Mucosa of stomach (tissue), 1 donor: ENCODE results near the gene CRTAC1.

Experiments
- H3K27me3 ChIP-seq: one replicate; pipeline ENCODE4 v1.7.0; 2013; ENCODE audit warnings: mild to moderate bottlenecking, low read length; ENCODE audit not compliant: control insufficient read depth, insufficient read depth
- H3K36me3 ChIP-seq: one replicate; pipeline ENCODE4 v1.7.0; 2013; ENCODE audit warnings: low read length; ENCODE audit not compliant: control insufficient read depth, insufficient read depth
- H3K4me1 ChIP-seq: one replicate; pipeline ENCODE4 v1.7.0; 2013; ENCODE audit warnings: mild to moderate bottlenecking, low read length; ENCODE audit not compliant: control insufficient read depth, insufficient read depth
- H3K4me3 ChIP-seq: one replicate; pipeline ENCODE4 v1.7.0; 2013; ENCODE audit warnings: low read length
- H3K9ac ChIP-seq: one replicate; pipeline ENCODE4 v1.7.0; 2013; ENCODE audit warnings: mild to moderate bottlenecking, low read length, moderate library complexity
- H3K9me3 ChIP-seq: one replicate; pipeline ENCODE4 v1.7.0; 2013; ENCODE audit warnings: mild to moderate bottlenecking, low read length, moderate library complexity; ENCODE audit not compliant: control insufficient read depth
- donor health status: Pancreatic carcinoma.

CRTAC1 gene

DNA sequence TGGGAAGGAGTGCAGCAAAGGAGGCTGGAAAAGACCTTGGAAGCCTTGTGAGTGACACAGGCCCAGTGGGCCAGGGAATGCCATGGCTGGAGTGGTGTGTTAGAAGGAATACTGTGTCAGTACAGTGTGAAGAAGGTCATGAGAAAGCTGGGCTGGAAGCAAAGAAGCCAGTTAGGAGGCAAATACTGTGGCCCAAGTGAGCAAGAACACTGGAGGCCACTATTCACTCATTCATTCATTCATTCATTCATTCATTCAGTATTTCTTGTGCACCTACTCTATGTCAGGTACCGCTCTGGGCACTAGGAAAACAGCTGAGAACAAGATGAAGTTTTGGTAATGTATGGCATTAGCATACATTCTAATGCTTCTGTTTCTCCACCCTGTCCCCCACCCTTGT, 9.6 kb downstream of the CRTAC1 start:
- H3K9me3 ChIP-seq, result no peaks in the 10 kb centered on the region
- H3K4me3 ChIP-seq, result no peak overlapping the region
- peaks cover 34% of the 10 kb centered on the region for H3K27me3 ChIP-seq
- H3K4me1 ChIP-seq, result no peaks in the 10 kb centered on the region
- no peaks in the 10 kb centered on the region for H3K36me3 ChIP-seq
- H3K9ac ChIP-seq, result no peak overlapping the region

DNA sequence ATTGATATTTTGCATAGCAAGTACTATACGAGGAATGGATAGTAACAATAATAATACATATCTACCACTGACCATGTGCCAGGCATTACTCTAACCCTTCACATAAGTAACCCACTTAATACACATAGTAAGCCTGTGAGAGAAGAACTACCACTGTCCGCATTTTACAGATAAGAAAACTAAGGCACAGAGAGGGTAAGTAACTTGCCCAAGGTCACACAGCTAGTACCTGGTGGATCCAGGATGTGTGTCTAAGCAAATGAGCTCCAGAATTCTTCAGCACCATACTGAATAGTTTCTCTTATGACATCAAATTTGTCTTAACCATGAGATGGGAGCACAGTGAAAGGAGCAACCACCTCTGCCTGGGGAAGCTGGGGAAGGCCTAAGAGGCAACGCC, 10.2 kb downstream of the CRTAC1 start:
- Histone ChIP-seq H3K36me3 (no peaks in the 10 kb centered on the region), H3K27me3 (peaks cover 33% of the 10 kb centered on the region), H3K9me3 (no peaks in the 10 kb centered on the region), H3K4me1 (no peaks in the 10 kb centered on the region), H3K9ac (no peak overlapping the region), H3K4me3 (no peak overlapping the region)

DNA sequence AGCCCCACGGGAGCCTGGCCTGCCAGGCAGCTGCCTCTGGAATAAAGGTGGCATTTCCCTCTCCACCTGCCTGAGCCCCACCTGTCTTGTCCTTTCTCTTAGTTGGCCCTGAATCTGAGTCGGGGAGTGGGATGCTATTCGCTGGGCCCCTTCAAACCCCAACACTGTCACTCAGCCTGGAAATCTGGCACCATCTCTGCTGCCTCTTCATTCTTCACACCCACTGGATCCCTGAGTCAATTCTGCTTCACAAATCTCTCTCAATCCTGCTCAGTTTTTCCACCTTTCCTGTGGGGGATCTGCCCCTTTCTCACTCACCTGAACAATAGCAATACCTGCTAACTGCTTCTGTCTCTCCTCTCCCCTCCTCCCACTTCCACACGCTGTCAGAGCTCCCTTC, 10.6 kb downstream of the CRTAC1 start:
- H3K4me1 ChIP-seq, result no peaks in the 10 kb centered on the region
- no peaks in the 10 kb centered on the region for H3K9me3 ChIP-seq
- H3K4me3 ChIP-seq, result no peak overlapping the region
- H3K27me3 ChIP-seq, result peaks cover 33% of the 10 kb centered on the region
- H3K36me3 ChIP-seq, result no peaks in the 10 kb centered on the region
- no peak overlapping the region for H3K9ac ChIP-seq

DNA sequence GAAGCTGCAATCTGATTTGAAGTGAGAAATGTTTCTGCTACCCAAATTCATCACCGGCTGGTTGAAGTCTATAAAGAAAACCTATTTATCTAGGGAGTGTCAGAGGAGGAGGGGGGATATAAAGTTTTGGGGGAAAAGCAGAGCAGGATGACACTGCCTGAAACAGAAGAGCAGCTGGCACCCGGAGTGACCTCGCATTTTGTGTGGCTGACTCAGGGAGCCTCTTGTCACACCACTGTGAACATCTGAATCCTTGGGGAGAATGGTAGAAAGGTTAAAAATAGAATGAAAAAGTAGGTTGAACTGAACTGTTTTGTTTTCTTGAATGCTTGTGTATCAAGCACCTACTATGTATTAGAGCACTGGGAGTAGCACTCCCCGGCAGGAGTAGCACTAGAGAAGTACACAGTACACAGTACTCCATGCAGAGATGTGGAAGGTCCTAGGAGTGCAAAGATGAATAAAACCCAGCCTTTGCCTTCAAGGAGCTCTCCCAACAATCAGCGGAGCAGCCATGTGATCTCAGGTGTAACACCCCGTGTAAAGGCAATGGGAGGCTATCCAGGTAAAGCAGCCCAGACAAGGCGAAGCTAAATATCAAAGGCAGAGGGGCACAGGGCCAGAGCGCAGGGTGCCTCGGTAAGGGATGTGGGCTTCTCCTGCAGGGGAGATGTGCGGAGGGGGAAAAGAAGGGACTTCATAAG, 13.5 kb downstream of the CRTAC1 start:
- no peak overlapping the region for H3K9ac ChIP-seq

DNA sequence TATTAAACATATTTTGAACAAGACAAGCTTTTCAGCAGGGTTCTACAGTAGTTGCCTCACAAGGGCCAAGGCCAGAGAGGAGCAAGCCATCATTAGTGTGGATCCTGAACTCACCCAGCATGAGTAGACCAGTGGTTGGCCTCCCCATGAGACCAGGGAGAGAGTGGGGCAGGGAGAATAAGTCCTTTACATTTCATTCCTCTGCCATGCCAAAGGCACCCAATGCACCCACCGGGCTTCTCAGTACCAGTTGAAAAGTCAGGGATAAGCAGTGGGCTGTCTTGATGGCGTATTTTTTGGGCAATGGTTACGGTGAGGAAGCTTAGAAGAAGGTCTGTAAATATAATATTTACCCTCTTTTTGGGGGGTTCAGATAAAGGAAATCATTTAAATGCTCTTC, 16.6 kb downstream of the CRTAC1 start:
- H3K27me3 ChIP-seq, result peaks cover 14% of the 10 kb centered on the region
- H3K9ac ChIP-seq, result no peak overlapping the region

More for the DNA sequence above, 13.5 kb downstream of the CRTAC1 start:
- no peaks in the 10 kb centered on the region for H3K36me3 ChIP-seq
- H3K9me3 ChIP-seq, result no peaks in the 10 kb centered on the region
- H3K4me3 ChIP-seq, result no peak overlapping the region
- H3K27me3 ChIP-seq, result peaks cover 22% of the 10 kb centered on the region
- no peaks in the 10 kb centered on the region for H3K4me1 ChIP-seq

DNA sequence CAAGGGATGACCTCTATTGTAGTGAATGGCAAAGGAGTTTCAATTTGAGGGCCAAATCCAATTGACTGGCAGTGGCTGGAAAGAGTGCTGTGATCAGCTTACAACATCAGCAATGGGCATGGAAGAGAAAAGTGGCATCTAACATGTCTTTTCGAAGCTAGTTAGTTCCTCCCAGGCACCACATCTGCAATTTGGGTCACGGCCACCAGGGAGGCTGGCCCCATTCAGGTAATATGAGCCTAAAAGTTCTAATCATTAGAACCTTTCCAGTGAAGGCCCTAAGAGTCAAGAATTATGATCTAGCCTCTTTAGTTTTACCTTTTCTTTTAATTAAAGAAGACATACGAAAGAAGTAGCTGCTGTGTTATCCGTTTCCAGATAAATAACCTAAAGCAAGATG, 17.3 kb downstream of the CRTAC1 start:
- peaks cover 18% of the 10 kb centered on the region for H3K27me3 ChIP-seq
- no peaks in the 10 kb centered on the region for H3K36me3 ChIP-seq
- no peaks in the 10 kb centered on the region for H3K9me3 ChIP-seq
- H3K4me1 ChIP-seq, result no peaks in the 10 kb centered on the region
- no peak overlapping the region for H3K9ac ChIP-seq
- H3K4me3 ChIP-seq, result no peak overlapping the region

More for the DNA sequence above, 16.6 kb downstream of the CRTAC1 start:
- no peaks in the 10 kb centered on the region for H3K36me3 ChIP-seq
- H3K9me3 ChIP-seq, result no peaks in the 10 kb centered on the region
- no peaks in the 10 kb centered on the region for H3K4me1 ChIP-seq
- no peak overlapping the region for H3K4me3 ChIP-seq

DNA sequence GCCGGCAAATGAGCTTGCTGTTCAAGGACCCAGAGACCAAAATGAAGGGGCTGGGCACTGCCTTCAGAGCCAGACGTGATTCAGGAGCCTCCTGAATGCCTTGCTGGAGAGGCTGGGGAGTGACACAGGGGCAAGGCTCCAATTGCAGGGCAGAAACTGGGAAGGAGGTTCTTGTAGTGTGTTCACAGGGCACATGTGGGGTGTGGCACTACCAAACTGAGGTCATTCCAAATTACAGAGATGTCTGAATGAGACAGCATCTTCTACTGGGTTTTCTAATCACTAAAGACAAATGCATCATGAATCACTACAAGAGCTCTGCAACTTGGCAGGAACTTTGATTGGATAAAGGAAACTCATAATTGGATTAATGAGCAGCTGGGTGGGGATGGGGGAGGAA, 17.8 kb downstream of the CRTAC1 start:
- Histone ChIP-seq H3K27me3 (peaks cover 18% of the 10 kb centered on the region), H3K9me3 (no peaks in the 10 kb centered on the region), H3K36me3 (no peaks in the 10 kb centered on the region), H3K9ac (no peak overlapping the region), H3K4me1 (no peaks in the 10 kb centered on the region), H3K4me3 (no peak overlapping the region)

DNA sequence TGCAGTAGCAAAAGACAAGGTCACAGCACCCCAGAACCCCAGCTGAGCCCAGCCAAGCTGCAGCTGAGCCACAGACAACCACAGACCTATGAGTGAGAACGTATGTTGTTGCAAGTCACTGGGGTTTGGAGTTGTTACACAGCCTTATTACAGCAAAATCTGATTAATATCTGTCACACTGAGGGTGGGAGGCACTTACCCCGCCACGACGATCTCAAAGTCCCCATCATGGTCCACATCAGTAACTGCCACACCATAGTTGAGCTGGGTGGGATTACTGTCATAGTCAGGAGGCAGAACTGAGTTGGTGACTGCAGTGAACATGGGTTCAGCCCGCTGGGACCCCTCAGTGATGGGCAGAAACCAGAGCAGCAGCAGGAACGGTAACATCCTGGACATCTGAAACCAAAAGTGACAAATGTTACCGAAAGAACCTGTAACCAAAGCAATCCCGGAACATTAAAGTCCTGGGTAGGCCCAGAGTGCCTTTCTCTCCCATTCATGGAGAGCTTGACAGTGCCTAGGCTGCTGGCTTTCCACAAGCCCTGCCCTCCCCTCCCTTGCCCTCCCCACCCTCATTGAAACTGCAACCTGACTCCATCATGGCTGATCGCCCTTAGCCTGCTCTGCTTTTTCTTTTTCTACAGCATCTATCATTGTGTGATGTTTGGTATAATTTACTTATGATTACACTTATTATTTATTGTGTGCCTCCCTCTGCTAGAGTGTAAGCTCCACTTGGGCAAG, 19.3 kb downstream of the CRTAC1 start:
- H3K9ac ChIP-seq, result no peak overlapping the region
- H3K4me3 ChIP-seq, result no peak overlapping the region
- H3K4me1 ChIP-seq, result no peaks in the 10 kb centered on the region
- no peaks in the 10 kb centered on the region for H3K9me3 ChIP-seq
- H3K36me3 ChIP-seq, result no peaks in the 10 kb centered on the region
- H3K27me3 ChIP-seq, result peaks cover 9% of the 10 kb centered on the region

DNA sequence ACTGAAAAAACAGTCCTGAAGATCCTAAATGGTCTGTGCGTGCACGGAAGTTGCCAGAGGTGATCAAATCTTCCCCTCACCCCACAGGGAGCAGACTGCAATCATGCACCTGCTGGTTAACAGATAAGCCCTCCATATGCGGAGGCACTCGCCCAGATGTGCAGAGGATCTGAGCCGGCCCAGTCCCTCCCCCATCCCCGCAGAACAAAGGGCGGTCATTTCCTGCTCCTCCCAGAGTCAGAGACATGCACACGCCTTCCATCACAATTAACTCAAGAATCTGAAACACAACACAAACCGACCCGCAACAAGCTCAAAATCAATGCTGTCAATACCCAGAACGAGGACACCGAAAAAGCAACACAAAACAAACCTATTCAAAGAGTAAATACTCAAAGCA, 24.2 kb downstream of the CRTAC1 start:
- Histone ChIP-seq H3K4me1 (no peaks in the 10 kb centered on the region), H3K9ac (no peak overlapping the region), H3K4me3 (no peak overlapping the region), H3K27me3 (peaks cover 4% of the 10 kb centered on the region), H3K9me3 (no peaks in the 10 kb centered on the region), H3K36me3 (no peaks in the 10 kb centered on the region)

DNA sequence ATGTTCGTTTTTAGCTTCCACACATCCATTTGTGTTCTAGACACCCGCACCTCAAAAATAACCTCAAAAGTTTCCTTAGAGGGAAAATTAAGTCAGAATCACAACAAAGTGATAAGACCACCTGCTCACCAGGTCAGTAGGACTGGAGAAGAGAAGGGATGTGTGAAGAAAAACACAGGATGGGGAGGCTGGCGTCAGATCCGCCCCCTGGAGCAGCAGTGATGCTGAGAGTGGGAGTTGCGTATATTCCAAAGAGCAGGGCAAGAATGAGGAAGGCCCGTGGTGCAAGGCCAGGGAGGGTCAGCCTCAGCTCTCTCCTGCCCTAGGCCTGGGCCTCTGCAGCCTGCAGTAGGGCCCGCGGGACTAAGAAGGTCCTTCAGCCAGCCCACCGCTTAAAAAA, 28.7 kb downstream of the CRTAC1 start:
- H3K9me3 ChIP-seq, result no peaks in the 10 kb centered on the region
- no peaks in the 10 kb centered on the region for H3K27me3 ChIP-seq
- no peaks in the 10 kb centered on the region for H3K36me3 ChIP-seq
- no peak overlapping the region for H3K9ac ChIP-seq
- no peaks in the 10 kb centered on the region for H3K4me1 ChIP-seq
- no peak overlapping the region for H3K4me3 ChIP-seq

DNA sequence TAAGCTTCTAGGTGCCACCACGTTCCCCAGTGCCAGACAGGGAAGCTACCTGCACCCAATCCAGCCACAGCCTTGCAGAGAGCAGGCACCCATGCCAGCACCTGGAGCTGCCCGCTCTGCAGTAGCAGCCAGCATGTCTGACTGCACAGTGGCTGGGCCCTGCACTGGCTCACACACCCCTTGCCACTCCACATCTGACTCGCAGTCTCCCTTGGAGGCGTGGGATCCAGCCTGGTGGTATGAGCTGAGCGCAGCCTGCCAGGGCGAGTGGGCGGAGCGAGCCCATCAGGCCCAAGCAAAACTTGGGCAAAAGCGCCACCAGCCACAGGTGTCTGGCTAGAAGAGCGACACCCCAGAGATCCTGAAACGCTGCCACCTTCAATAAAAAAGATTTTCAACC, 30.1 kb downstream of the CRTAC1 start:
- Histone ChIP-seq H3K4me1 (no peaks in the 10 kb centered on the region), H3K9ac (no peak overlapping the region), H3K4me3 (no peak overlapping the region), H3K27me3 (no peaks in the 10 kb centered on the region), H3K36me3 (no peaks in the 10 kb centered on the region), H3K9me3 (no peaks in the 10 kb centered on the region)

DNA sequence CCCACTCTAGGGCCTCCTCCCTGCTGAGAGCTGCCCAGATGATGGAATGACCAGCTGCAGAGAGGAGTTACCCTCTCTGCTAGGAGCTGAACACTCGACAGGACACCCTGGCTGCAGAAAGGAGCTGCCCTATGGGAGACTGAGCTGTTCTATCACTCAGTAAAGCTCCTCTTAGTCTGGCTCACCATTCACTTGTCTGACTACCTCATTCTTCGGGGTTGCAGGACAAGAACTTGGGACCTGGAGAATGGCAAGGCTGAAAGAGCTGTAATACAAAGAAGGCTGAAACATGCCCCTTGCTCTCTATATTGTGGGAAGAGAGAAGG, 30.5 kb downstream of the CRTAC1 start:
- H3K27me3 ChIP-seq, result no peaks in the 10 kb centered on the region
- H3K4me3 ChIP-seq, result no peak overlapping the region
- no peaks in the 10 kb centered on the region for H3K9me3 ChIP-seq
- no peaks in the 10 kb centered on the region for H3K4me1 ChIP-seq
- no peaks in the 10 kb centered on the region for H3K36me3 ChIP-seq
- no peak overlapping the region for H3K9ac ChIP-seq
